Astrocyte (in vitro differentiated cells and primary cell): Measurements from ENCODE around the gene OTUD3.

ENCODE experiments used
- EZH2 ChIP-seq: IDR thresholded peaks from 2 replicates; pipeline ENCODE4 v1.6.1; 2012; ENCODE audit warnings: mild to moderate bottlenecking, low read length, inconsistent platforms; ENCODE audit not compliant: insufficient read depth
- TF ChIP-seq, protein P1 (sequence below): IDR thresholded peaks from 2 replicates; pipeline ENCODE4 v1.5.1; 2011; ENCODE audit warnings: low read depth, mild to moderate bottlenecking, inconsistent platforms, low read length, moderate library complexity; ENCODE audit not compliant: insufficient read depth

DNA sequence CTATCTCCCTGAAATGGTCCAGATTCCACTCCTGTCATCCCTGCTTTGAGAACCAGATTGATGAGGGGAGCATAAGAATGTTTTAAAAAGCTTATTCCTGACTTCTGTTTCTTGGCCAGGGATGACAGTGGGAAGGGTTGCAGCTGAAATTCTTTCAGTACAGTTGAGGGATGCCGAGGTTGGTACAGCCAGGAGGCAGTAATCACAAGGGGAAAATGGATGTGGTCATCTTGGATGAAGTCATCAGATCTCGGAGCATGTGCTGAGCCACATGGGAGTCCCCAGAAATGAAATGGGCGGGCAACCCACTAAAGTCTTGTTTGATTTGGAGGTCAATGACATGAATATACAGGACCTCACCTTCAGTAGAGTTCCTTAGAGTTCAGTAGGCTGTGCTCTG, 59.9 kb downstream of the OTUD3 start:
- TF ChIP-seq, protein P1, sequence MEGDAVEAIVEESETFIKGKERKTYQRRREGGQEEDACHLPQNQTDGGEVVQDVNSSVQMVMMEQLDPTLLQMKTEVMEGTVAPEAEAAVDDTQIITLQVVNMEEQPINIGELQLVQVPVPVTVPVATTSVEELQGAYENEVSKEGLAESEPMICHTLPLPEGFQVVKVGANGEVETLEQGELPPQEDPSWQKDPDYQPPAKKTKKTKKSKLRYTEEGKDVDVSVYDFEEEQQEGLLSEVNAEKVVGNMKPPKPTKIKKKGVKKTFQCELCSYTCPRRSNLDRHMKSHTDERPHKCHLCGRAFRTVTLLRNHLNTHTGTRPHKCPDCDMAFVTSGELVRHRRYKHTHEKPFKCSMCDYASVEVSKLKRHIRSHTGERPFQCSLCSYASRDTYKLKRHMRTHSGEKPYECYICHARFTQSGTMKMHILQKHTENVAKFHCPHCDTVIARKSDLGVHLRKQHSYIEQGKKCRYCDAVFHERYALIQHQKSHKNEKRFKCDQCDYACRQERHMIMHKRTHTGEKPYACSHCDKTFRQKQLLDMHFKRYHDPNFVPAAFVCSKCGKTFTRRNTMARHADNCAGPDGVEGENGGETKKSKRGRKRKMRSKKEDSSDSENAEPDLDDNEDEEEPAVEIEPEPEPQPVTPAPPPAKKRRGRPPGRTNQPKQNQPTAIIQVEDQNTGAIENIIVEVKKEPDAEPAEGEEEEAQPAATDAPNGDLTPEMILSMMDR: no peak
- no peak for TF ChIP-seq EZH2
